Pancreas (tissue), 10 donors: ENCODE data around the gene RHAG. TPM values are rescaled to one million over a fixed set of nuclear protein-coding genes. Genes with fewer than 3 reads are reported as not detected.

Experiments
- ATAC-seq, 4 donors: fragments of 200-7000 bp; cut with Tn5 transposase; one replicate each; pipeline versions ENCODE4 v1.8.0 to v1.9.1; 2020; ENCODE audit warnings: mild to moderate bottlenecking in 4 of 4, moderate library complexity in 4 of 4
- DNase-seq, 6 donors: peaks; one replicate each; pipeline ENCODE4 v3.0.0-alpha.2; 2020
- FAIRE-seq: peaks from 2 replicates; lab custom pipeline; 2012; peaks lifted over from hg19 to GRCh38; lab: Jason Lieb, UNC
- H3K27ac ChIP-seq, 4 donors: fragments of 200-600 bp; sonication (generic); 1 replicate in 3 of 4; 2 replicates in 1 of 4; pipeline versions ENCODE4 v1.5.0 to v1.8.0; 2020
- H3K27me3 ChIP-seq, 4 donors: fragments of 200-600 bp; one replicate each; pipeline ENCODE4 v1.8.0; 2021
- H3K36me3 ChIP-seq, 3 donors: fragments of 200-600 bp; sonication (generic) in 1 of 3; one replicate each; pipeline versions ENCODE4 v1.5.0 to v1.8.0; 2020 to 2021
- H3K4me1 ChIP-seq, 3 donors: fragments of 200-600 bp; one replicate each; pipeline ENCODE4 v1.8.0; 2021
- H3K4me3 ChIP-seq, 4 donors: fragments of 200-600 bp; sonication (generic) in 2 of 4; one replicate each; pipeline versions ENCODE4 v1.5.0 to v1.8.0; 2020 to 2021
- H3K9me3 ChIP-seq, 4 donors: fragments of 200-600 bp; one replicate each; pipeline ENCODE4 v1.8.0; 2021
- CTCF ChIP-seq, 4 donors: fragments of 200-600 bp; sonication (generic) in 3 of 4; IDR thresholded peaks; one replicate each; pipeline versions ENCODE4 v1.5.0 to v1.8.0; 2021; ENCODE audit warnings: antibody characterized with exemption in 4 of 4
- WGBS, 2 donors: extraction: QIAGEN DNeasy Blood & Tissue Kit; methylation state at CpG; one replicate each; pipeline ENCODE4 v1.1.7; 2013; 5-methylcytosine and 5-hydroxymethylcytosine counted together
- intact Hi-C, 3 donors: fragments of 100-400 bp; cut with DNase I; formaldehyde crosslinking; loops; one replicate each; pipeline versions ENCODE4 v1.11.1 to v1.14.2; 2022
- polyA plus RNA-seq, 2 donors: library from polyadenylated mRNA; stranded (reverse); fragments of 200-250 nt; gene quantifications; one replicate each; pipeline ENCODE4 v1.2.3, GENCODE V29; 2013
- total RNA-seq, 6 donors: library from RNA; stranded (reverse); fragmentation: NEBNext Ultra II Directional in 4 of 6; extraction: Animal tissue kit (Norgen Biotek cat#: 25700) in 4 of 6; gene quantifications; one replicate each; pipeline versions ENCODE4 v1.2.1 to v1.2.4, GENCODE V29; 2021 to 2023
- donor health status: healthy with polysubstance abuse.
- donor health status: DM: no; HTN: no; CAD: no; lungs with moderate emphysema.
- donor health status: DM: no; HTN: no; CAD: no.
- donor health status: control.
- donor health status: control.
- donor health status: Bipolar disorder and iron deficiency.
- donor health status: DM: yes; HTN: yes; CAD: no.
- donor health status: DM: no; HTN: no; CAD: no.
- donor health status: DM: no; HTN: no; CAD: no.
- donor health status: DM: yes; HTN: yes; CAD: no.

RHAG gene
- total and polyA plus RNA-seq, 8 donors: 0.28 TPM; not detected in 7

GRCh38 chr6:49582529-49582928 lies 54.1 kb downstream of the RHAG start:
- Histone ChIP-seq H3K4me1 (no peaks in the 10 kb centered on the region), H3K27ac (no peak overlapping the region), H3K9me3 (no peaks in the 10 kb centered on the region), H3K36me3 (no peaks in the 10 kb centered on the region), H3K27me3 (no peaks in the 10 kb centered on the region), H3K4me3 (no peak overlapping the region)
- TF ChIP-seq CTCF (IDR thresholded peaks at IDR 0.05): no peak
- 75 to 80% methylated on average over 1 of the region's 1 CpG for WGBS, 2 donors
- DNase-seq (no peak), ATAC-seq (no peak), FAIRE-seq (no peak)
- intact Hi-C loops: no loop called here

- intact Hi-C loops: no loop called here
- H3K9me3 ChIP-seq: no peaks in the 10 kb centered on the region
- DNase-seq: no peak
- TF ChIP-seq CTCF (IDR thresholded peaks at IDR 0.05): no peak
- H3K36me3 ChIP-seq: no peaks in the 10 kb centered on the region
- ATAC-seq: no peak
- H3K27me3 ChIP-seq: no peaks in the 10 kb centered on the region
- H3K4me3 ChIP-seq: no peak overlapping the region
- FAIRE-seq: no peak
- no peak overlapping the region for H3K27ac ChIP-seq
- no peaks in the 10 kb centered on the region for H3K4me1 ChIP-seq
Measured at GRCh38 chr6:49579649-49580048, 57.0 kb downstream of the RHAG start.

GRCh38 chr6:49576618-49577017 lies 60.0 kb downstream of the RHAG start:
- Histone ChIP-seq H3K9me3 (no peaks in the 10 kb centered on the region), H3K36me3 (no peaks in the 10 kb centered on the region), H3K4me1 (no peaks in the 10 kb centered on the region), H3K27me3 (no peaks in the 10 kb centered on the region), H3K27ac (no peak overlapping the region), H3K4me3 (no peak overlapping the region)
- no peak for TF ChIP-seq CTCF (IDR thresholded peaks at IDR 0.05)
- intact Hi-C loops: no loop called here
- DNase-seq (no peak), FAIRE-seq (no peak), ATAC-seq (no peak)
- WGBS, 2 donors: 72 to 85% methylated on average over 1 of the region's 1 CpG

GRCh38 chr6:49570474-49571079 lies 66.1 kb downstream of the RHAG start:
- intact Hi-C loops: no loop called here
- ATAC-seq (peak; percentile 50 to 70 (median 68)), FAIRE-seq (no peak), DNase-seq (no peak)
- H3K9me3 ChIP-seq: no peaks in the 10 kb centered on the region
- no peak for TF ChIP-seq CTCF (IDR thresholded peaks at IDR 0.05)
- no peak overlapping the region for H3K4me3 ChIP-seq
- H3K36me3 ChIP-seq: no peaks in the 10 kb centered on the region
- 23 to 27% methylated on average over 6 of the region's 6 CpGs for WGBS, 2 donors
- H3K27ac ChIP-seq: no peak overlapping the region
- H3K4me1 ChIP-seq: peaks cover 0 to 6% (median 5%) of the 10 kb centered on the region in 3 donors
- no peaks in the 10 kb centered on the region for H3K27me3 ChIP-seq

GRCh38 chr6:49565855-49566254 lies 70.8 kb downstream of the RHAG start:
- no peak for TF ChIP-seq CTCF (IDR thresholded peaks at IDR 0.05)
- no peak for DNase-seq
- no peak for FAIRE-seq
- Histone ChIP-seq H3K36me3 (no peaks in the 10 kb centered on the region), H3K4me3 (no peak overlapping the region), H3K4me1 (peaks cover 0 to 6% (median 5%) of the 10 kb centered on the region in 3 donors), H3K27me3 (no peaks in the 10 kb centered on the region), H3K27ac (no peak overlapping the region), H3K9me3 (no peaks in the 10 kb centered on the region)
- peak in 1 of 4 donors; percentile 16 for ATAC-seq
- whole genome bisulfite sequencing, 2 donors: 69 to 85% methylated on average over 10 of the region's 10 CpGs
- intact Hi-C loops: no loop called here
